Liver (tissue), 9 donors: ENCODE data around the gene TMEM131. TPM values are rescaled to one million over a fixed set of nuclear protein-coding genes. Genes with fewer than 3 reads are reported as not detected.

Experiments
- DNase-seq: peaks from one replicate; pipeline ENCODE4 v3.0.0-alpha.2; 2017; ENCODE audit warnings: low spot score
- H3K27ac ChIP-seq, 2 donors: one replicate each; pipeline ENCODE4 v1.7.0; 2013; ENCODE audit warnings: inconsistent platforms in 2 of 2, low read length in 2 of 2, control low read depth in 1 of 2, low read depth in 1 of 2, mild to moderate bottlenecking in 1 of 2
- H3K27me3 ChIP-seq, 4 donors: one replicate each; pipeline versions ENCODE4 v1.6.1 to v1.7.0; 2013; ENCODE audit warnings: low read length in 3 of 4, inconsistent platforms in 1 of 4, mild to moderate bottlenecking in 1 of 4, moderate library complexity in 1 of 4; ENCODE audit not compliant: control insufficient read depth in 4 of 4, insufficient read depth in 4 of 4
- H3K36me3 ChIP-seq, 4 donors: one replicate each; pipeline versions ENCODE4 v1.6.1 to v1.7.0; 2013; ENCODE audit warnings: low read length in 3 of 4, mild to moderate bottlenecking in 3 of 4, low read depth in 1 of 4, moderate library complexity in 1 of 4; ENCODE audit not compliant: control insufficient read depth in 4 of 4, insufficient read depth in 3 of 4
- H3K4me1 ChIP-seq, 4 donors: one replicate each; pipeline versions ENCODE4 v1.6.1 to v1.7.0; 2013; ENCODE audit warnings: low read length in 3 of 4, mild to moderate bottlenecking in 3 of 4, moderate library complexity in 1 of 4; ENCODE audit not compliant: control insufficient read depth in 4 of 4, insufficient read depth in 4 of 4
- H3K4me3 ChIP-seq, 3 donors: one replicate each; pipeline versions ENCODE4 v1.6.1 to v1.7.0; 2013; ENCODE audit warnings: low read length in 3 of 3, control low read depth in 1 of 3, low read depth in 1 of 3, mild to moderate bottlenecking in 1 of 3
- H3K9ac ChIP-seq, 2 donors: one replicate each; pipeline ENCODE4 v1.7.0; 2013; ENCODE audit warnings: low read length in 2 of 2, mild to moderate bottlenecking in 2 of 2, moderate library complexity in 2 of 2, control low read depth in 1 of 2, low read depth in 1 of 2
- H3K9me3 ChIP-seq, 4 donors: one replicate each; pipeline versions ENCODE4 v1.6.1 to v1.7.0; 2013; ENCODE audit warnings: low read length in 3 of 4; ENCODE audit not compliant: control insufficient read depth in 4 of 4
- ATF3 ChIP-seq: IDR thresholded peaks from 2 replicates; pipeline ENCODE4 v1.6.1; 2016; ENCODE audit warnings: antibody characterized with exemption
- FOXA1 ChIP-seq: IDR thresholded peaks from 2 replicates; pipeline ENCODE4 v1.6.1; 2016; ENCODE audit warnings: antibody characterized with exemption
- FOXA2 ChIP-seq: IDR thresholded peaks from 2 replicates; pipeline ENCODE4 v1.6.1; 2016; ENCODE audit warnings: antibody characterized with exemption
- JUND ChIP-seq, 2 donors: IDR thresholded peaks; 2 replicates each; pipeline ENCODE4 v1.6.1; 2016; ENCODE audit warnings: antibody characterized with exemption in 2 of 2
- MAX ChIP-seq: IDR thresholded peaks from 2 replicates; pipeline ENCODE4 v1.6.1; 2016; ENCODE audit warnings: antibody characterized with exemption
- NR2F2 ChIP-seq: IDR thresholded peaks from 2 replicates; pipeline ENCODE4 v1.6.1; 2016; ENCODE audit warnings: antibody characterized with exemption
- RAD21 ChIP-seq, 2 donors: IDR thresholded peaks; 2 replicates each; pipeline ENCODE4 v1.6.1; 2016; ENCODE audit warnings: antibody characterized with exemption in 2 of 2, mild to moderate bottlenecking in 2 of 2
- REST ChIP-seq: IDR thresholded peaks from 2 replicates; pipeline ENCODE4 v1.6.1; 2016; ENCODE audit warnings: antibody characterized with exemption, mild to moderate bottlenecking
- RXRA ChIP-seq, 2 donors: IDR thresholded peaks; 2 replicates each; pipeline ENCODE4 v1.6.1; 2017 to 2018; ENCODE audit warnings: antibody characterized with exemption in 2 of 2, mild to moderate bottlenecking in 1 of 2
- SP1 ChIP-seq: IDR thresholded peaks from 2 replicates; pipeline ENCODE4 v1.6.1; 2018; ENCODE audit warnings: antibody characterized with exemption, mild to moderate bottlenecking
- YY1 ChIP-seq: IDR thresholded peaks from 2 replicates; pipeline ENCODE4 v1.6.1; 2016; ENCODE audit warnings: antibody characterized with exemption, mild to moderate bottlenecking
- WGBS: extraction: QIAGEN DNeasy Blood & Tissue Kit; methylation state at CpG from one replicate; pipeline ENCODE4 v1.1.7; 2013; 5-methylcytosine and 5-hydroxymethylcytosine counted together
- polyA plus RNA-seq, 2 donors: library from polyadenylated mRNA; stranded (reverse) in 1 of 2; unstranded in 1 of 2; fragments of 200-250 nt in 1 of 2; fragments of >200 nt in 1 of 2; fragmentation: Nextera tagmentation in 1 of 2; extraction: Ambion mirVana in 1 of 2; gene quantifications; one replicate each; pipeline versions ENCODE4 v1.2.1 to v1.2.3, GENCODE V29; 2013 to 2015
- total RNA-seq, 2 donors: library from RNA; depleted of rRNA; stranded (reverse); fragments of >200 nt; gene quantifications; one replicate each; pipeline ENCODE4 v1.2.3, GENCODE V29; 2014
- TF ChIP-seq, protein P1 (sequence below): fragments of 150-350 bp; IDR thresholded peaks from 2 replicates; pipeline ENCODE4 v1.5.1; 2017; ENCODE audit warnings: improper control_type of control experiment, low read depth, low read length; ENCODE audit not compliant: missing input control
- TF ChIP-seq, protein P2 (sequence below): IDR thresholded peaks from 2 replicates; pipeline ENCODE4 v1.6.1; 2016; ENCODE audit warnings: antibody characterized with exemption
- donor health status: healthy.
- donor health status: healthy.
- donor health status: healthy.
- donor health status: healthy.
- donor health status: healthy.

The TMEM131 gene
- total and polyA plus RNA-seq, 4 donors, result 6.1 to 22.8 (median 11.2) TPM

- WGBS, result 95% methylated on average over 6 of the region's 6 CpGs
- Histone ChIP-seq H3K9me3 (no peaks in the 10 kb centered on the region), H3K4me1 (no peaks in the 10 kb centered on the region), H3K9ac (no peak overlapping the region), H3K27ac (no peak overlapping the region), H3K36me3 (peaks cover 0 to 1% (median 0%) of the 10 kb centered on the region in 4 donors), H3K27me3 (no peaks in the 10 kb centered on the region), H3K4me3 (no peak overlapping the region)
- no peak for DNase-seq
- TF ChIP-seq FOXA2 (no peak), ATF3 (no peak), SP1 (no peak)
Observed at GRCh38 chr2:97743913-97744312, 251.8 kb downstream of the TMEM131 start.

GRCh38 chr2:97742381-97742847, 253.3 kb downstream of the TMEM131 start:
- Histone ChIP-seq H3K36me3 (no peaks in the 10 kb centered on the region), H3K4me3 (no peak overlapping the region), H3K27ac (peak overlapping the region in 1 of 2 donors; percentile 2), H3K9me3 (no peaks in the 10 kb centered on the region), H3K27me3 (no peaks in the 10 kb centered on the region), H3K4me1 (no peaks in the 10 kb centered on the region), H3K9ac (no peak overlapping the region)
- DNase-seq, result no peak
- WGBS, result 87% methylated on average over 4 of the region's 4 CpGs
- TF ChIP-seq MAX, result no peak

GRCh38 chr2:97741686-97742085, 254.1 kb downstream of the TMEM131 start:
- Histone ChIP-seq H3K27me3 (no peaks in the 10 kb centered on the region), H3K9me3 (no peaks in the 10 kb centered on the region), H3K27ac (no peak overlapping the region), H3K4me1 (no peaks in the 10 kb centered on the region), H3K9ac (no peak overlapping the region), H3K4me3 (no peak overlapping the region), H3K36me3 (no peaks in the 10 kb centered on the region)
- TF ChIP-seq JUND (IDR thresholded peaks at IDR 0.05), result no peak
- TF ChIP-seq SP1, result no peak
- no peak for TF ChIP-seq NR2F2
- TF ChIP-seq, protein P1, sequence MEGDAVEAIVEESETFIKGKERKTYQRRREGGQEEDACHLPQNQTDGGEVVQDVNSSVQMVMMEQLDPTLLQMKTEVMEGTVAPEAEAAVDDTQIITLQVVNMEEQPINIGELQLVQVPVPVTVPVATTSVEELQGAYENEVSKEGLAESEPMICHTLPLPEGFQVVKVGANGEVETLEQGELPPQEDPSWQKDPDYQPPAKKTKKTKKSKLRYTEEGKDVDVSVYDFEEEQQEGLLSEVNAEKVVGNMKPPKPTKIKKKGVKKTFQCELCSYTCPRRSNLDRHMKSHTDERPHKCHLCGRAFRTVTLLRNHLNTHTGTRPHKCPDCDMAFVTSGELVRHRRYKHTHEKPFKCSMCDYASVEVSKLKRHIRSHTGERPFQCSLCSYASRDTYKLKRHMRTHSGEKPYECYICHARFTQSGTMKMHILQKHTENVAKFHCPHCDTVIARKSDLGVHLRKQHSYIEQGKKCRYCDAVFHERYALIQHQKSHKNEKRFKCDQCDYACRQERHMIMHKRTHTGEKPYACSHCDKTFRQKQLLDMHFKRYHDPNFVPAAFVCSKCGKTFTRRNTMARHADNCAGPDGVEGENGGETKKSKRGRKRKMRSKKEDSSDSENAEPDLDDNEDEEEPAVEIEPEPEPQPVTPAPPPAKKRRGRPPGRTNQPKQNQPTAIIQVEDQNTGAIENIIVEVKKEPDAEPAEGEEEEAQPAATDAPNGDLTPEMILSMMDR, result no peak
- TF ChIP-seq FOXA1, result no peak
- no peak for TF ChIP-seq YY1
- no peak for TF ChIP-seq RXRA (IDR thresholded peaks at IDR 0.05)
- TF ChIP-seq, protein P2, sequence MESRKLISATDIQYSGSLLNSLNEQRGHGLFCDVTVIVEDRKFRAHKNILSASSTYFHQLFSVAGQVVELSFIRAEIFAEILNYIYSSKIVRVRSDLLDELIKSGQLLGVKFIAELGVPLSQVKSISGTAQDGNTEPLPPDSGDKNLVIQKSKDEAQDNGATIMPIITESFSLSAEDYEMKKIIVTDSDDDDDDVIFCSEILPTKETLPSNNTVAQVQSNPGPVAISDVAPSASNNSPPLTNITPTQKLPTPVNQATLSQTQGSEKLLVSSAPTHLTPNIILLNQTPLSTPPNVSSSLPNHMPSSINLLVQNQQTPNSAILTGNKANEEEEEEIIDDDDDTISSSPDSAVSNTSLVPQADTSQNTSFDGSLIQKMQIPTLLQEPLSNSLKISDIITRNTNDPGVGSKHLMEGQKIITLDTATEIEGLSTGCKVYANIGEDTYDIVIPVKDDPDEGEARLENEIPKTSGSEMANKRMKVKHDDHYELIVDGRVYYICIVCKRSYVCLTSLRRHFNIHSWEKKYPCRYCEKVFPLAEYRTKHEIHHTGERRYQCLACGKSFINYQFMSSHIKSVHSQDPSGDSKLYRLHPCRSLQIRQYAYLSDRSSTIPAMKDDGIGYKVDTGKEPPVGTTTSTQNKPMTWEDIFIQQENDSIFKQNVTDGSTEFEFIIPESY, result no peak
- TF ChIP-seq RAD21 (IDR thresholded peaks at IDR 0.05), result no peak
- TF ChIP-seq MAX, result no peak
- no peak for TF ChIP-seq REST
- DNase-seq, result no peak
- 62% methylated on average over 4 of the region's 4 CpGs for WGBS
